ENCODE measurements around the gene LINGO3. TPM values are rescaled to one million over a fixed set of nuclear protein-coding genes. Genes with fewer than 3 reads are reported as not detected.

Gene LINGO3
- total RNA-seq, 2 experiments from 2014 or later = 0.40 to 0.63 TPM

- Mint-ChIP-seq H3K9me3 (peaks cover 10% of the 10 kb centered on the region), H3K27ac (no peak overlapping the region), H3K4me3 (no peak overlapping the region), H3K36me3 (ENCODE audit: low read depth) (peaks cover 15% of the 10 kb centered on the region), H3K4me1 (peaks cover 20% of the 10 kb centered on the region), H3K27me3 (no peaks in the 10 kb centered on the region)
- ChIA-PET CTCF (no interaction called here), POLR2A (no interaction called here)
- DNase-seq = no peak
These were observed 27.9 kb upstream of the LINGO3 start for GRCh38 chr19:2335848-2336247.

- Mint-ChIP-seq H3K4me3 (no peak overlapping the region), H3K4me1 (peaks cover 26% of the 10 kb centered on the region), H3K27me3 (no peaks in the 10 kb centered on the region), H3K36me3 (ENCODE audit: low read depth) (peaks cover 15% of the 10 kb centered on the region), H3K27ac (no peak overlapping the region), H3K9me3 (peaks cover 10% of the 10 kb centered on the region)
- CTCF ChIA-PET = no interaction called here
- POLR2A ChIA-PET = no interaction called here
- no peak for DNase-seq
These were observed 27.3 kb upstream of the LINGO3 start for GRCh38 chr19:2334986-2335846.

- Mint-ChIP-seq H3K9me3 (peaks cover 10% of the 10 kb centered on the region), H3K36me3 (ENCODE audit: low read depth) (peaks cover 15% of the 10 kb centered on the region), H3K27me3 (no peaks in the 10 kb centered on the region), H3K27ac (no peak overlapping the region), H3K4me3 (no peak overlapping the region), H3K4me1 (peaks cover 32% of the 10 kb centered on the region)
- POLR2A ChIA-PET = no interaction called here
- DNase-seq = no peak
- CTCF ChIA-PET = no interaction called here
These were observed 26.5 kb upstream of the LINGO3 start for GRCh38 chr19:2334426-2334825.

GRCh38 chr19:2333807-2334211, 25.9 kb upstream of the LINGO3 start:
- DNase-seq = no peak
- H3K27ac Mint-ChIP-seq = no peak overlapping the region
- no peak overlapping the region for H3K4me3 Mint-ChIP-seq
- POLR2A ChIA-PET = no interaction called here
- CTCF ChIA-PET = no interaction called here
- no peaks in the 10 kb centered on the region for H3K27me3 Mint-ChIP-seq
- H3K36me3 Mint-ChIP-seq (ENCODE audit: low read depth) = peaks cover 21% of the 10 kb centered on the region
- H3K9me3 Mint-ChIP-seq = peaks cover 10% of the 10 kb centered on the region
- H3K4me1 Mint-ChIP-seq = peaks cover 38% of the 10 kb centered on the region

GRCh38 chr19:2333027-2333806, 25.3 kb upstream of the LINGO3 start:
- CTCF ChIA-PET = no interaction called here
- H3K9me3 Mint-ChIP-seq = peaks cover 10% of the 10 kb centered on the region
- no peak for DNase-seq
- H3K27me3 Mint-ChIP-seq = no peaks in the 10 kb centered on the region
- H3K36me3 Mint-ChIP-seq (ENCODE audit: low read depth) = peaks cover 22% of the 10 kb centered on the region
- H3K4me1 Mint-ChIP-seq = peaks cover 40% of the 10 kb centered on the region
- no peak overlapping the region for H3K4me3 Mint-ChIP-seq
- no peak overlapping the region for H3K27ac Mint-ChIP-seq
- POLR2A ChIA-PET = no interaction called here

GRCh38 chr19:2332341-2333026, 24.5 kb upstream of the LINGO3 start:
- DNase-seq = peak; percentile 47
- Mint-ChIP-seq H3K27ac (peak overlapping the region; percentile 68), H3K36me3 (ENCODE audit: low read depth) (peaks cover 23% of the 10 kb centered on the region), H3K9me3 (peaks cover 10% of the 10 kb centered on the region), H3K27me3 (no peaks in the 10 kb centered on the region), H3K4me3 (no peak overlapping the region), H3K4me1 (peaks cover 44% of the 10 kb centered on the region)
- POLR2A ChIA-PET = interaction anchor here (0.9 kb wide), 1 partner anchor 62 kb away, joined by 3 read pairs; no protein-coding TSS in a partner anchor
- CTCF ChIA-PET = no interaction called here

- Mint-ChIP-seq H3K27ac (no peak overlapping the region), H3K4me1 (peaks cover 51% of the 10 kb centered on the region), H3K27me3 (no peaks in the 10 kb centered on the region), H3K4me3 (no peak overlapping the region), H3K36me3 (ENCODE audit: low read depth) (peaks cover 25% of the 10 kb centered on the region), H3K9me3 (peaks cover 10% of the 10 kb centered on the region)
- ChIA-PET POLR2A (interaction anchor here (0.9 kb wide), 1 partner anchor 61 kb away, joined by 3 read pairs; no protein-coding TSS in a partner anchor), CTCF (no interaction called here)
- DNase-seq = no peak
These were observed 23.8 kb upstream of the LINGO3 start for GRCh38 chr19:2331601-2332246.

- H3K4me3 Mint-ChIP-seq = peak overlapping the region; percentile 44
These were observed 22.8 kb upstream of the LINGO3 start for GRCh38 chr19:2330632-2331284.

GRCh38 chr19:2330255-2330631, 22.3 kb upstream of the LINGO3 start:
- Mint-ChIP-seq H3K27me3 (no peaks in the 10 kb centered on the region), H3K4me3 (peak overlapping the region; percentile 44), H3K9me3 (no peaks in the 10 kb centered on the region), H3K4me1 (peaks cover 58% of the 10 kb centered on the region), H3K36me3 (ENCODE audit: low read depth) (peaks cover 22% of the 10 kb centered on the region), H3K27ac (no peak overlapping the region)
- POLR2A ChIA-PET = interaction anchor here (1.5 kb wide), 1 partner anchor 60 kb away, joined by 3 read pairs; no protein-coding TSS in a partner anchor
- CTCF ChIA-PET = interaction anchor here (1.0 kb wide), 1 partner anchor 55 kb away, joined by 4 read pairs; no protein-coding TSS in a partner anchor
- DNase-seq = no peak

More at GRCh38 chr19:2330632-2331284, 22.8 kb upstream of the LINGO3 start:
- H3K27me3 Mint-ChIP-seq = no peaks in the 10 kb centered on the region
- H3K9me3 Mint-ChIP-seq = peaks cover 2% of the 10 kb centered on the region
- H3K4me1 Mint-ChIP-seq = peaks cover 55% of the 10 kb centered on the region
- peaks cover 20% of the 10 kb centered on the region for H3K36me3 Mint-ChIP-seq (ENCODE audit: low read depth)
- CTCF ChIA-PET = no interaction called here
- no peak for DNase-seq
- POLR2A ChIA-PET = interaction anchor here (1.5 kb wide), 1 partner anchor 61 kb away, joined by 3 read pairs; no protein-coding TSS in a partner anchor
- H3K27ac Mint-ChIP-seq = no peak overlapping the region

GRCh38 chr19:2329501-2329916, 21.6 kb upstream of the LINGO3 start:
- Mint-ChIP-seq H3K27me3 (no peaks in the 10 kb centered on the region), H3K27ac (peak overlapping the region; percentile 78), H3K4me1 (peaks cover 62% of the 10 kb centered on the region), H3K36me3 (ENCODE audit: low read depth) (peaks cover 26% of the 10 kb centered on the region), H3K4me3 (peak overlapping the region; percentile 98), H3K9me3 (no peaks in the 10 kb centered on the region)
- ChIA-PET CTCF (interaction anchor here (1.0 kb wide), 1 partner anchor 55 kb away, joined by 4 read pairs; no protein-coding TSS in a partner anchor), POLR2A (interaction anchor here (1.5 to 2.3 kb wide), 2 partner anchors 59 to 64 kb away, joined by 3 to 11 read pairs; no protein-coding TSS in a partner anchor)
- DNase-seq = no peak

GRCh38 chr19:2329149-2329478, 21.2 kb upstream of the LINGO3 start:
- no peak for DNase-seq
- CTCF ChIA-PET = no interaction called here
- peak overlapping the region; percentile 78 for H3K27ac Mint-ChIP-seq
- H3K27me3 Mint-ChIP-seq = no peaks in the 10 kb centered on the region
- peaks cover 63% of the 10 kb centered on the region for H3K4me1 Mint-ChIP-seq
- peaks cover 30% of the 10 kb centered on the region for H3K36me3 Mint-ChIP-seq (ENCODE audit: low read depth)
- no peaks in the 10 kb centered on the region for H3K9me3 Mint-ChIP-seq
- H3K4me3 Mint-ChIP-seq = peak overlapping the region; percentile 98
- POLR2A ChIA-PET = interaction anchor here (2.3 kb wide), 1 partner anchor 64 kb away, joined by 11 read pairs; no protein-coding TSS in a partner anchor

Measured in activated CD4-positive, alpha-beta memory T cell treated with anti-CD3 and anti-CD28 coated beads, Interleukin-2, amount 10 ng/mL, durations not matched to agents 7 days and 5 days (primary cell).